Naive thymus-derived CD4-positive, alpha-beta T cell (primary cell): ENCODE data around the gene SLC34A1. TPM values are rescaled to one million over a fixed set of nuclear protein-coding genes. Genes with fewer than 3 reads are reported as not detected.
"Not testable (repeated sequence)": the region's sequence is repeated elsewhere in the genome, so short reads cannot be mapped to it uniquely, and the experiment has no call there.

Experiments
- ATAC-seq: fragments of 150-1000 bp; cut with Tn5 transposase; 2 replicates; pipeline ENCODE4 v1.10.0; 2021; ENCODE audit warnings: mild to moderate bottlenecking, moderate library complexity
- CTCF ChIA-PET: fragments of 350-600 bp; sonication (Branson Sonifier 250); formaldehyde crosslinking; loops from one replicate; lab custom pipeline; 2021; ENCODE audit warnings: antibody characterized with exemption; lab: Charles Lee
- POLR2A ChIA-PET: fragments of 350-600 bp; sonication (Branson Sonifier 250); formaldehyde crosslinking; loops from one replicate; lab custom pipeline; 2021; ENCODE audit warnings: antibody characterized with exemption, inconsistent platforms; lab: Charles Lee
- DNase-seq, 9 donors: peaks; one replicate each; pipeline versions ENCODE4 v3.0.0 to v3.0.0-alpha.2; 2020 to 2022; ENCODE audit warnings: mixed read lengths in 1 of 9
- H3K27ac ChIP-seq: one replicate; pipeline ENCODE4 v1.7.0; 2013; ENCODE audit warnings: mild to moderate bottlenecking, low read depth, low read length, moderate library complexity
- H3K27me3 ChIP-seq, 2 donors: one replicate each; pipeline ENCODE4 v1.7.0; 2013; ENCODE audit warnings: low read length in 2 of 2, mild to moderate bottlenecking in 2 of 2, moderate library complexity in 2 of 2; ENCODE audit not compliant: control insufficient read depth in 2 of 2, insufficient read depth in 2 of 2
- H3K36me3 ChIP-seq, 3 experiments: 1 replicate in 2 of 3; 2 replicates in 1 of 3; pipeline ENCODE4 v1.7.0; 2013; ENCODE audit warnings: low read length in 3 of 3, mild to moderate bottlenecking in 3 of 3, moderate library complexity in 1 of 3; ENCODE audit not compliant: insufficient read depth in 3 of 3, control insufficient read depth in 2 of 3
- H3K4me1 ChIP-seq, 2 donors: one replicate each; pipeline ENCODE4 v1.7.0; 2013; ENCODE audit warnings: low read length in 2 of 2, mild to moderate bottlenecking in 2 of 2, moderate library complexity in 1 of 2; ENCODE audit not compliant: control insufficient read depth in 2 of 2, insufficient read depth in 2 of 2
- H3K4me3 ChIP-seq: 2 replicates; pipeline ENCODE4 v1.7.0; 2013; ENCODE audit warnings: mild to moderate bottlenecking, low read length
- H3K9me3 ChIP-seq, 3 experiments: 1 replicate in 2 of 3; 2 replicates in 1 of 3; pipeline ENCODE4 v1.7.0; 2013; ENCODE audit warnings: low read length in 3 of 3; ENCODE audit not compliant: control insufficient read depth in 2 of 3
- H3K27ac Mint-ChIP-seq, 9 donors: one replicate each; pipeline ENCODE4 v1.8.0; 2020 to 2022; ENCODE audit warnings: mixed read lengths in 9 of 9, mild to moderate bottlenecking in 8 of 9, moderate library complexity in 5 of 9, inconsistent platforms in 2 of 9
- H3K27me3 Mint-ChIP-seq, 5 donors: one replicate each; pipeline ENCODE4 v1.8.0; 2021 to 2022; ENCODE audit warnings: mixed read lengths in 5 of 5, mild to moderate bottlenecking in 1 of 5
- H3K36me3 Mint-ChIP-seq, 5 donors: one replicate each; pipeline ENCODE4 v1.8.0; 2020 to 2022; ENCODE audit warnings: mixed read lengths in 5 of 5, mild to moderate bottlenecking in 3 of 5, inconsistent platforms in 1 of 5
- H3K4me1 Mint-ChIP-seq, 7 donors: one replicate each; pipeline ENCODE4 v1.8.0; 2020 to 2022; ENCODE audit warnings: mixed read lengths in 7 of 7, mild to moderate bottlenecking in 3 of 7, inconsistent platforms in 1 of 7
- H3K4me3 Mint-ChIP-seq, 10 donors: one replicate each; pipeline ENCODE4 v1.8.0; 2020 to 2022; ENCODE audit warnings: mild to moderate bottlenecking in 10 of 10, mixed read lengths in 10 of 10, moderate library complexity in 6 of 10, inconsistent platforms in 2 of 10
- H3K9me3 Mint-ChIP-seq, 11 donors: one replicate each; pipeline ENCODE4 v1.8.0; 2020 to 2022; ENCODE audit warnings: mixed read lengths in 11 of 11, mild to moderate bottlenecking in 4 of 11, inconsistent platforms in 1 of 11, moderate library complexity in 1 of 11
- intact Hi-C, 2 donors: fragments of 100-400 bp; cut with micrococcal nuclease; formaldehyde crosslinking; loops; one replicate each; pipeline ENCODE4 v1.15.1; 2023
- polyA plus RNA-seq, 2 donors: library from polyadenylated mRNA; unstranded; fragments of 300-500 nt; fragmentation: Illumina TruSeq; gene quantifications; one replicate each; pipeline ENCODE4 v1.2.3, GENCODE V29; 2021
- total RNA-seq, 6 experiments: library from RNA in 5 of 6; stranded (reverse) in 5 of 6; gene quantifications; 1 replicate in 5 of 6; 2 replicates in 1 of 6; pipeline ENCODE4 v1.2.3 and lab custom pipeline; 2021 to 2026

SLC34A1 gene
- total and polyA plus RNA-seq, 7 experiments from 2014 or later: 0.27 to 0.29 TPM; not detected in 5

GRCh38 chr5:177375516-177375915, 8.7 kb upstream of the SLC34A1 start:
- peaks cover 43 to 81% (median 61%) of the 10 kb centered on the region in 7 donors for H3K4me1 Mint-ChIP-seq
- Histone ChIP-seq H3K27ac (peak overlapping the region; percentile 48), H3K4me1 (peaks cover 30 to 57% of the 10 kb centered on the region in 2 donors), H3K36me3 (peaks cover 0 to 16% (median 4%) of the 10 kb centered on the region in 3 experiments)
- peak overlapping the region in 2 of 10 donors; percentile 65 to 79 for H3K4me3 Mint-ChIP-seq
- ATAC-seq, DNase-seq, H3K9me3 ChIP-seq, intact Hi-C loops, H3K4me3 ChIP-seq, H3K27me3 Mint-ChIP-seq, H3K9me3 Mint-ChIP-seq, H3K27me3 ChIP-seq: not testable (repeated sequence)
- peak overlapping the region in 8 of 9 donors; percentile 68 to 94 (median 88) for H3K27ac Mint-ChIP-seq
- H3K36me3 Mint-ChIP-seq: peaks cover 0 to 19% (median 4%) of the 10 kb centered on the region in 5 donors
- ChIA-PET CTCF (interaction anchor here (1.0 kb wide), 1 partner anchor 14 kb away, joined by 3 read pairs; no protein-coding TSS in a partner anchor), POLR2A (interaction anchor here (0.7 to 7.3 kb wide), 5 partner anchors 9 to 80 kb away, joined by 3 to 123 read pairs (median 6); partner anchors contain the start of genes LMAN2, RGS14 and SLC34A1)

- Mint-ChIP-seq H3K36me3 (peaks cover 0 to 19% (median 4%) of the 10 kb centered on the region in 5 donors), H3K9me3 (no peaks in the 10 kb centered on the region), H3K4me3 (peak overlapping the region in 1 of 10 donors; percentile 52), H3K27me3 (no peaks in the 10 kb centered on the region), H3K4me1 (peaks cover 43 to 83% (median 61%) of the 10 kb centered on the region in 7 donors), H3K27ac (peak overlapping the region in 8 of 9 donors; percentile 70 to 94 (median 86))
- Histone ChIP-seq H3K27me3 (no peaks in the 10 kb centered on the region), H3K4me1 (peaks cover 30 to 53% of the 10 kb centered on the region in 2 donors), H3K36me3 (peaks cover 0 to 15% (median 4%) of the 10 kb centered on the region in 3 experiments), H3K4me3 (no peak overlapping the region), H3K9me3 (no peaks in the 10 kb centered on the region), H3K27ac (peak overlapping the region; percentile 40)
- POLR2A ChIA-PET: interaction anchor here (0.7 to 0.8 kb wide), 2 partner anchors 24 to 64 kb away, joined by 3 read pairs; partner anchors contain the start of genes LMAN2 and MXD3
- DNase-seq (no peak), ATAC-seq (no peak)
- intact Hi-C loops: no loop called here
- CTCF ChIA-PET: interaction anchor here (1.5 to 3.2 kb wide), 2 partner anchors 13 to 66 kb away, joined by 3 to 20 read pairs; no protein-coding TSS in a partner anchor
Observed at GRCh38 chr5:177376107-177376506, 8.1 kb upstream of the SLC34A1 start.

GRCh38 chr5:177377851-177378776, 6.1 kb upstream of the SLC34A1 start:
- Mint-ChIP-seq H3K36me3 (peaks cover 0 to 7% (median 4%) of the 10 kb centered on the region in 5 donors), H3K27me3 (no peaks in the 10 kb centered on the region), H3K27ac (peak overlapping the region; percentile 25 to 94 (median 64)), H3K4me3 (peak overlapping the region in 1 of 10 donors; percentile 19), H3K9me3 (no peaks in the 10 kb centered on the region), H3K4me1 (peaks cover 30 to 77% (median 50%) of the 10 kb centered on the region in 7 donors)
- POLR2A ChIA-PET: interaction anchor here (0.6 to 2.4 kb wide), 13 partner anchors 9 to 77 kb away, joined by 3 to 15 read pairs (median 3); partner anchors contain the start of gene LMAN2
- Histone ChIP-seq H3K4me1 (peaks cover 10 to 43% of the 10 kb centered on the region in 2 donors), H3K27ac (peak overlapping the region; percentile 3), H3K27me3 (no peaks in the 10 kb centered on the region), H3K4me3 (no peak overlapping the region), H3K9me3 (no peaks in the 10 kb centered on the region), H3K36me3 (peaks cover 0 to 4% (median 4%) of the 10 kb centered on the region in 3 experiments)
- no peak for DNase-seq
- intact Hi-C loops: no loop called here
- no peak for ATAC-seq
- CTCF ChIA-PET: interaction anchor here (0.7 to 3.2 kb wide), 13 partner anchors 8 to 77 kb away, joined by 3 to 20 read pairs (median 3); no protein-coding TSS in a partner anchor

GRCh38 chr5:177378884-177379883, 5.0 kb upstream of the SLC34A1 start:
- ChIA-PET CTCF (interaction anchor here (0.7 to 3.2 kb wide), 11 partner anchors 9 to 76 kb away, joined by 3 to 20 read pairs (median 3); no protein-coding TSS in a partner anchor), POLR2A (interaction anchor here (0.6 to 2.4 kb wide), 14 partner anchors 10 to 76 kb away, joined by 3 to 15 read pairs (median 3); partner anchors contain the start of gene LMAN2)
- Histone ChIP-seq H3K27me3 (no peaks in the 10 kb centered on the region), H3K36me3 (no peaks in the 10 kb centered on the region), H3K4me1 (peaks cover 0 to 33% of the 10 kb centered on the region in 2 donors), H3K4me3 (no peak overlapping the region), H3K9me3 (no peaks in the 10 kb centered on the region), H3K27ac (no peak overlapping the region)
- Mint-ChIP-seq H3K27me3 (peaks cover 0 to 2% (median 0%) of the 10 kb centered on the region in 5 donors), H3K4me1 (peaks cover 28 to 76% (median 48%) of the 10 kb centered on the region in 7 donors), H3K9me3 (no peaks in the 10 kb centered on the region), H3K36me3 (peaks cover 0 to 5% (median 1%) of the 10 kb centered on the region in 5 donors), H3K27ac (peak overlapping the region; percentile 7 to 94 (median 74)), H3K4me3 (peak overlapping the region in 3 of 10 donors; percentile 16 to 38 (median 17))
- intact Hi-C loops: no loop called here
- no peak for DNase-seq
- ATAC-seq: peak; percentile 53

GRCh38 chr5:177380805-177381126, 3.5 kb upstream of the SLC34A1 start:
- POLR2A ChIA-PET: interaction anchor here (0.9 to 7.3 kb wide), 3 partner anchors 7 to 77 kb away, joined by 3 to 52 read pairs (median 6); partner anchors contain the start of genes PRELID1 and RAB24
- Mint-ChIP-seq H3K27ac (peak overlapping the region in 2 of 9 donors; percentile 28 to 82), H3K4me1 (peaks cover 24 to 67% (median 42%) of the 10 kb centered on the region in 7 donors)

More at GRCh38 chr5:177380805-177381126, 3.5 kb upstream of the SLC34A1 start:
- no peak overlapping the region for H3K27ac ChIP-seq
- DNase-seq (no peak), ATAC-seq (no peak)
- Mint-ChIP-seq H3K4me3 (no peak overlapping the region), H3K9me3 (no peaks in the 10 kb centered on the region), H3K36me3 (no peaks in the 10 kb centered on the region), H3K27me3 (peaks cover 0 to 4% (median 0%) of the 10 kb centered on the region in 5 donors)
- peaks cover under 1 to 20% of the 10 kb centered on the region in 2 donors for H3K4me1 ChIP-seq
- H3K9me3 ChIP-seq: no peaks in the 10 kb centered on the region
- intact Hi-C loops: no loop called here
- CTCF ChIA-PET: interaction anchor here (0.6 to 4.6 kb wide), 3 partner anchors 9 to 10 kb away, joined by 3 to 75 read pairs (median 5); no protein-coding TSS in a partner anchor
- no peak overlapping the region for H3K4me3 ChIP-seq
- H3K27me3 ChIP-seq: no peaks in the 10 kb centered on the region
- H3K36me3 ChIP-seq: no peaks in the 10 kb centered on the region
